Epidermal melanocyte (primary cell): Measurements from ENCODE around the gene ADAM33.

Source experiments
- DNase-seq: peaks from one replicate; pipeline ENCODE4 v3.0.0; 2011; ENCODE audit warnings: low spot score; ENCODE audit not compliant: insufficient read length

Gene ADAM33

GRCh38 chr20:3648951-3649350, 32.9 kb downstream of the ADAM33 start:
- DNase-seq = no peak

GRCh38 chr20:3647473-3647872, 34.3 kb downstream of the ADAM33 start:
- DNase-seq = no peak

- no peak for DNase-seq
Measured at GRCh38 chr20:3646651-3647050, 35.2 kb downstream of the ADAM33 start.

GRCh38 chr20:3646067-3646440, 35.8 kb downstream of the ADAM33 start:
- DNase-seq = no peak

GRCh38 chr20:3645309-3646066, 36.3 kb downstream of the ADAM33 start:
- no peak for DNase-seq

- DNase-seq = no peak
Measured at GRCh38 chr20:3640259-3640658, 41.6 kb downstream of the ADAM33 start.

GRCh38 chr20:3635346-3635745, 46.5 kb downstream of the ADAM33 start:
- DNase-seq = no peak

- DNase-seq = no peak
Measured at GRCh38 chr20:3633913-3634478, 47.8 kb downstream of the ADAM33 start.

GRCh38 chr20:3632311-3633004, 49.4 kb downstream of the ADAM33 start:
- no peak for DNase-seq

GRCh38 chr20:3631534-3631933, 50.3 kb downstream of the ADAM33 start:
- no peak for DNase-seq

GRCh38 chr20:3630429-3630828, 51.4 kb downstream of the ADAM33 start:
- no peak for DNase-seq

- no peak for DNase-seq
Measured at GRCh38 chr20:3629893-3630292, 51.9 kb downstream of the ADAM33 start.

- no peak for DNase-seq
Measured at GRCh38 chr20:3628502-3629314, 53.1 kb downstream of the ADAM33 start.

GRCh38 chr20:3627476-3627875, 54.3 kb downstream of the ADAM33 start:
- no peak for DNase-seq

GRCh38 chr20:3622406-3622805, 59.4 kb downstream of the ADAM33 start:
- no peak for DNase-seq

GRCh38 chr20:3621111-3621510, 60.7 kb downstream of the ADAM33 start:
- DNase-seq = no peak
